Right lung (tissue), 5 donors: ENCODE data around the gene DSG2. TPM values are rescaled to one million over a fixed set of nuclear protein-coding genes. Genes with fewer than 3 reads are reported as not detected.

Source experiments
- DNase-seq, 2 donors: peaks; one replicate each; pipeline ENCODE4 v3.0.0-alpha.2; 2013
- polyA plus RNA-seq, 5 donors: library from polyadenylated mRNA; unstranded; fragments of 120-200 nt; gene quantifications; one replicate each; pipeline versions ENCODE4 v1.2.1 to v1.2.3, GENCODE V29; 2013; ENCODE audit warnings: inconsistent platforms in 1 of 5, low replicate concordance in 1 of 5; ENCODE audit not compliant: insufficient read length in 5 of 5, insufficient read depth in 1 of 5

Gene DSG2
- polyA plus RNA-seq, 5 donors, result 29.9 to 46.0 (median 41.8) TPM

GRCh38 chr18:31586616-31587015 is 88.6 kb downstream of the DSG2 start:
- DNase-seq, result no peak

GRCh38 chr18:31587529-31587928 is 89.6 kb downstream of the DSG2 start:
- no peak for DNase-seq

GRCh38 chr18:31590570-31590969 is 92.6 kb downstream of the DSG2 start:
- DNase-seq, result no peak

GRCh38 chr18:31591113-31591512 is 93.1 kb downstream of the DSG2 start:
- no peak for DNase-seq

- no peak for DNase-seq
Observed at GRCh38 chr18:31591628-31592027, 93.7 kb downstream of the DSG2 start, which contains the start of gene TTR. TTR (plus strand) TSS chr18:31591877; CDS start chr18:31591903, 26 bp downstream.

GRCh38 chr18:31592506-31593157 is 94.7 kb downstream of the DSG2 start:
- DNase-seq, result no peak

GRCh38 chr18:31595121-31595771 is 97.3 kb downstream of the DSG2 start:
- no peak for DNase-seq

GRCh38 chr18:31596081-31596872 is 98.3 kb downstream of the DSG2 start:
- DNase-seq, result no peak

GRCh38 chr18:31598021-31598805 is 100.2 kb downstream of the DSG2 start:
- no peak for DNase-seq

Other genes starting within 250 kb of the DSG2 start
- gene DSG1, start 180.0 kb upstream of the DSG2 start, polyA plus RNA-seq, result under 1 TPM in 1 of 5 donors, not detected in 4; 0.06 TPM
- gene DSG4, start 121.4 kb upstream of the DSG2 start, polyA plus RNA-seq, result not detected
- not detected for gene DSG3, start 50.4 kb upstream of the DSG2 start, polyA plus RNA-seq
- 10 to 100 TPM in 1 of 5 donors, 1 to 10 TPM in 1, under 1 TPM in 2, not detected in 1; 0.30 to 12.0 (median 1.5) TPM for gene TTR, start 93.7 kb downstream of the DSG2 start, polyA plus RNA-seq
- 10 to 100 TPM; 14.7 to 21.3 (median 15.7) TPM for gene B4GALT6, start 186.4 kb downstream of the DSG2 start, polyA plus RNA-seq